ENCODE results near the gene TEX44.
"Not testable (repeated sequence)": the region's sequence is repeated elsewhere in the genome, so short reads cannot be mapped to it uniquely, and the experiment has no call there.

Gene TEX44

GRCh38 chr2:231552752-231553151 is 39.9 kb upstream of the TEX44 start:
- H3K4me3 ChIP-seq (ENCODE audit: low read length), result no peak overlapping the region
- no peak for DNase-seq (ENCODE audit: low read depth)
- TF ChIP-seq, protein P1, sequence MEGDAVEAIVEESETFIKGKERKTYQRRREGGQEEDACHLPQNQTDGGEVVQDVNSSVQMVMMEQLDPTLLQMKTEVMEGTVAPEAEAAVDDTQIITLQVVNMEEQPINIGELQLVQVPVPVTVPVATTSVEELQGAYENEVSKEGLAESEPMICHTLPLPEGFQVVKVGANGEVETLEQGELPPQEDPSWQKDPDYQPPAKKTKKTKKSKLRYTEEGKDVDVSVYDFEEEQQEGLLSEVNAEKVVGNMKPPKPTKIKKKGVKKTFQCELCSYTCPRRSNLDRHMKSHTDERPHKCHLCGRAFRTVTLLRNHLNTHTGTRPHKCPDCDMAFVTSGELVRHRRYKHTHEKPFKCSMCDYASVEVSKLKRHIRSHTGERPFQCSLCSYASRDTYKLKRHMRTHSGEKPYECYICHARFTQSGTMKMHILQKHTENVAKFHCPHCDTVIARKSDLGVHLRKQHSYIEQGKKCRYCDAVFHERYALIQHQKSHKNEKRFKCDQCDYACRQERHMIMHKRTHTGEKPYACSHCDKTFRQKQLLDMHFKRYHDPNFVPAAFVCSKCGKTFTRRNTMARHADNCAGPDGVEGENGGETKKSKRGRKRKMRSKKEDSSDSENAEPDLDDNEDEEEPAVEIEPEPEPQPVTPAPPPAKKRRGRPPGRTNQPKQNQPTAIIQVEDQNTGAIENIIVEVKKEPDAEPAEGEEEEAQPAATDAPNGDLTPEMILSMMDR (conservative IDR thresholded peaks at IDR 0.05; ENCODE audit: low read length), result no peak

- peak overlapping the region; percentile 43 for H3K4me3 ChIP-seq (ENCODE audit: low read length)
- TF ChIP-seq, protein P1 (conservative IDR thresholded peaks at IDR 0.05; ENCODE audit: low read length), result no peak
- DNase-seq (ENCODE audit: low read depth), result no peak
Observed at GRCh38 chr2:231554327-231554726, 38.3 kb upstream of the TEX44 start.

- peak; percentile 51 for DNase-seq (ENCODE audit: low read depth)
- peak overlapping the region; percentile 43 for H3K4me3 ChIP-seq (ENCODE audit: low read length)
- TF ChIP-seq, protein P1 (conservative IDR thresholded peaks at IDR 0.05; ENCODE audit: low read length), result no peak
Observed at GRCh38 chr2:231554748-231555545, 37.7 kb upstream of the TEX44 start.

- not testable (repeated sequence) for H3K4me3 ChIP-seq (ENCODE audit: low read length); DNase-seq (ENCODE audit: low read depth)
Observed at GRCh38 chr2:231556496-231556895, 36.2 kb upstream of the TEX44 start.

GRCh38 chr2:231556981-231557380 is 35.7 kb upstream of the TEX44 start:
- H3K4me3 ChIP-seq (ENCODE audit: low read length), result no peak overlapping the region
- DNase-seq (ENCODE audit: low read depth), result no peak
- TF ChIP-seq, protein P1 (conservative IDR thresholded peaks at IDR 0.05; ENCODE audit: low read length), result no peak

GRCh38 chr2:231557571-231558217 is 35.0 kb upstream of the TEX44 start:
- no peak overlapping the region for H3K4me3 ChIP-seq (ENCODE audit: low read length)
- DNase-seq (ENCODE audit: low read depth), result peak; percentile 84
- TF ChIP-seq, protein P1 (conservative IDR thresholded peaks at IDR 0.05; ENCODE audit: low read length), result peak; percentile 83

GRCh38 chr2:231563378-231563961 is 29.2 kb upstream of the TEX44 start:
- DNase-seq (ENCODE audit: low read depth), result peak; percentile 46
- no peak overlapping the region for H3K4me3 ChIP-seq (ENCODE audit: low read length)
- TF ChIP-seq, protein P1 (conservative IDR thresholded peaks at IDR 0.05; ENCODE audit: low read length), result peak; percentile 80
